ENCODE measurements around the gene TARBP1. TPM values are rescaled to one million over a fixed set of nuclear protein-coding genes. Genes with fewer than 3 reads are reported as not detected.
"Not testable (repeated sequence)": the region's sequence is repeated elsewhere in the genome, so short reads cannot be mapped to it uniquely, and the experiment has no call there.

Gene TARBP1
- total RNA-seq, 4 donors from 2014 or later, result 27.1 to 58.1 (median 31.3) TPM

DNA sequence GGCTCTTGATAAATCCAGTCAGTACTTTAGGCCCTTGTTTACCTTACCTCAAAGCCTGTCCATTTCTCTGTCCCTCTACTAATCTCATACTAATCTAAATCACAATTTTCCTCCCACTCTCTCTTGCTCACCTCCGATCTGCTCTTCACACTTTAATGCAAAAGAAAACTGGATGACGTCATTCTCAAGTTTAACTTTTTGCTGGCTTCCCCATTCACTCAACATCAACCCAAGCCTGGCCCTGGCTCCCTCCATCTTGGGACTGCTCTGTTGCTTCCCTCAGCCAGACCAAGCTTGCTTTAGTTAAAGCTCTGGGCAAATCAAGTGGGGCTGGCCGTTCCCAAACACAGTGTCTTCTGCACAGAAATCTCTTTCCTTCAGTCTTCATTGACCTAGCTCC, 76.0 kb downstream of the TARBP1 start:
- Histone ChIP-seq H3K36me3 (no peaks in the 10 kb centered on the region), H3K27me3 (no peaks in the 10 kb centered on the region), H3K27ac (no peak overlapping the region), H3K4me1 (no peaks in the 10 kb centered on the region), H3K4me3 (replicated peaks in 1 of 3) (no peak overlapping the region), H3K9me3 (no peaks in the 10 kb centered on the region)
- TF ChIP-seq POLR2A (IDR thresholded peaks at IDR 0.05) (no peak), CTCF (IDR thresholded peaks at IDR 0.05) (no peak)
- intact Hi-C loops (cut with DNase I), result no loop called here
- DNase-seq, result no peak
- 92 to 95% methylated on average over 3 of the region's 3 CpGs for WGBS, 2 donors

- Histone ChIP-seq H3K9me3 (no peaks in the 10 kb centered on the region), H3K36me3 (no peaks in the 10 kb centered on the region), H3K27me3 (no peaks in the 10 kb centered on the region), H3K4me1 (no peaks in the 10 kb centered on the region), H3K4me3 (replicated peaks in 1 of 3) (no peak overlapping the region), H3K27ac (no peak overlapping the region)
- 95 to 98% methylated on average over 3 of the region's 3 CpGs for WGBS, 2 donors
- TF ChIP-seq POLR2A (IDR thresholded peaks at IDR 0.05) (no peak), CTCF (IDR thresholded peaks at IDR 0.05) (no peak)
- DNase-seq, result no peak
- intact Hi-C loops (cut with DNase I), result no loop called here
These were observed 77.3 kb downstream of the TARBP1 start for GRCh38 chr1:234401658-234402057.

GRCh38 chr1:234400773-234401172, 78.2 kb downstream of the TARBP1 start:
- Histone ChIP-seq H3K27me3 (no peaks in the 10 kb centered on the region), H3K9me3 (no peaks in the 10 kb centered on the region), H3K4me3 (replicated peaks in 1 of 3) (no peak overlapping the region), H3K27ac (no peak overlapping the region), H3K4me1 (no peaks in the 10 kb centered on the region), H3K36me3 (no peaks in the 10 kb centered on the region)
- intact Hi-C loops (cut with DNase I), result no loop called here
- TF ChIP-seq POLR2A (IDR thresholded peaks at IDR 0.05) (no peak), CTCF (IDR thresholded peaks at IDR 0.05) (no peak)
- DNase-seq, result no peak

GRCh38 chr1:234399515-234399914, 79.5 kb downstream of the TARBP1 start:
- intact Hi-C loops (cut with DNase I); H3K36me3 ChIP-seq; H3K9me3 ChIP-seq; H3K27ac ChIP-seq; H3K4me1 ChIP-seq; H3K4me3 ChIP-seq (replicated peaks in 1 of 3); DNase-seq; H3K27me3 ChIP-seq: not testable (repeated sequence)
- WGBS, 2 donors, result 93 to 96% methylated on average over 6 of the region's 6 CpGs

DNA sequence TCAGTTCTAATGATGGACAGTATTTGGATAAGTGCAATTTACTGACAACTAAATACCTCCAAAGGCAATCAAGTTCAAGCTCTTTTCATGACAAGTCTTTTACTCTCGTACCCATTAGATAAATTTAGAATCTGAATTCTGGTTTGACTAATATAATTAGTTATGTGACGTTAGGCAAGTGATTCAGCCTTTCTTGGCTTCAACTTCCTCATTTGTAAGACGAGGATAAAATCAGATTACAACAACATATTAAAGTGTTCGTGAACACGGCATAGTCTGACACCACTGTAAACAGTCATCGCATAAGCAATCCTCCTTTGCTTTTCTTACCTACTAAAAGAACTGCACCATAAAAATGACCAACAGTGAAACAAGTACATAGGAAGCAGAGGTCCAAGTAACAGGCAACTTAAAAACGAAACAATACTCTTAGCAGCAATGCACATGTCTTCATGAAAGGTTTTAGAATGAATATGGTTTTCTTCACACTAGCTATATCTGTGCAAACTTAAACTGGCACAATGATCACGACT, 80.1 kb downstream of the TARBP1 start:
- Histone ChIP-seq H3K36me3 (no peaks in the 10 kb centered on the region), H3K4me3 (replicated peaks in 1 of 3) (no peak overlapping the region), H3K27ac (no peak overlapping the region), H3K27me3 (no peaks in the 10 kb centered on the region), H3K9me3 (no peaks in the 10 kb centered on the region), H3K4me1 (no peaks in the 10 kb centered on the region)
- 74 to 83% methylated on average over 8 of the region's 8 CpGs for WGBS, 2 donors
- intact Hi-C loops (cut with DNase I), result no loop called here
- TF ChIP-seq POLR2A (IDR thresholded peaks at IDR 0.05), result no peak
- no peak for TF ChIP-seq CTCF (IDR thresholded peaks at IDR 0.05)
- no peak for DNase-seq

DNA sequence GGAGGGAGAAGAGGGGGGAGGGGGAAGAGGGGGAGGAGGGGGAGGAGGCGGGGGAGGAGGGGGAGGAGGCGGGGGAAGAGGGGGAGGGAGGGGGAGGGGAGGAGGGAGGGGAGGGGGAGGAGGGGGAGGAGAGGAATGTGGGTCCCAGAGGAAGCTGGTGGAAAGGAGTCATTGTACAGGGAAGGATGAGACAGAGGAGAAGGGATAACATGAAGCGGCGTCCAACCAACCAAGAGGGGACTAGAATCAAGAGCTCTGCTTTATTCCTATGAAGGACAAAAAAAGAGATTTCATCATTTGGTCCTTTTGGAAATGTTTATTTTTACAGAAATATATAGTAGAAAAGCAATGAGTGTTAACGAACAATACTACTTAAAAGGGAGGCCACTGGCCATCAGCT, 81.2 kb downstream of the TARBP1 start:
- H3K27me3 ChIP-seq, result no peaks in the 10 kb centered on the region
- intact Hi-C loops (cut with DNase I), result no loop called here
- 46 to 67% methylated on average over 3 to 4 of the region's 5 CpGs for WGBS, 2 donors
- H3K36me3 ChIP-seq, result peaks cover 0 to 4% of the 10 kb centered on the region in 2 donors
- DNase-seq, result no peak
- no peaks in the 10 kb centered on the region for H3K9me3 ChIP-seq
- no peak overlapping the region for H3K4me3 ChIP-seq (replicated peaks in 1 of 3)
- H3K4me1 ChIP-seq, result no peaks in the 10 kb centered on the region
- no peak for TF ChIP-seq CTCF (IDR thresholded peaks at IDR 0.05)
- no peak for TF ChIP-seq POLR2A (IDR thresholded peaks at IDR 0.05)
- H3K27ac ChIP-seq, result no peak overlapping the region

All from thyroid gland (tissue), 4 donors.